ENCODE data around the gene PLCH2. TPM values are rescaled to one million over a fixed set of nuclear protein-coding genes. Genes with fewer than 3 reads are reported as not detected.

Gene PLCH2
- total RNA-seq, 4 donors from 2014 or later, result 0.16 to 1.7 (median 0.44) TPM

GRCh38 chr1:2515763-2516080 is 39.6 kb downstream of the PLCH2 start:
- TF ChIP-seq CTCF (IDR thresholded peaks at IDR 0.05), result no peak
- no peak for DNase-seq (ENCODE audit: low spot score)
- no peak for ATAC-seq (ENCODE audit: low FRiP score)

- TF ChIP-seq CTCF (IDR thresholded peaks at IDR 0.05), result no peak
- no peak for ATAC-seq (ENCODE audit: low FRiP score)
- no peak for DNase-seq (ENCODE audit: low spot score)
Observed at GRCh38 chr1:2516124-2516523, 40.0 kb downstream of the PLCH2 start.

- no peak for DNase-seq (ENCODE audit: low spot score)
- no peak for TF ChIP-seq CTCF (IDR thresholded peaks at IDR 0.05)
- ATAC-seq (ENCODE audit: low FRiP score), result no peak
Observed at GRCh38 chr1:2516946-2517345, 40.9 kb downstream of the PLCH2 start.

GRCh38 chr1:2517966-2518365 is 41.9 kb downstream of the PLCH2 start:
- DNase-seq (ENCODE audit: low spot score), result no peak
- ATAC-seq (ENCODE audit: low FRiP score), result no peak
- no peak for TF ChIP-seq CTCF (IDR thresholded peaks at IDR 0.05)

- DNase-seq (ENCODE audit: low spot score), result no peak
- ATAC-seq (ENCODE audit: low FRiP score), result no peak
- TF ChIP-seq CTCF (IDR thresholded peaks at IDR 0.05), result no peak
Observed at GRCh38 chr1:2518528-2518927, 42.4 kb downstream of the PLCH2 start.

GRCh38 chr1:2519029-2519685 is 43.1 kb downstream of the PLCH2 start:
- no peak for TF ChIP-seq CTCF (IDR thresholded peaks at IDR 0.05)
- no peak for ATAC-seq (ENCODE audit: low FRiP score)

GRCh38 chr1:2519729-2520128 is 43.6 kb downstream of the PLCH2 start:
- DNase-seq (ENCODE audit: low spot score) (no peak), ATAC-seq (ENCODE audit: low FRiP score) (no peak)
- no peak for TF ChIP-seq CTCF (IDR thresholded peaks at IDR 0.05)

More at GRCh38 chr1:2519029-2519685, 43.1 kb downstream of the PLCH2 start:
- no peak for DNase-seq (ENCODE audit: low spot score)

Measured in omental fat pad (tissue), 4 donors.